ENCODE data around the gene SMURF2. TPM values are rescaled to one million over a fixed set of nuclear protein-coding genes. Genes with fewer than 3 reads are reported as not detected.

The SMURF2 gene
- total RNA-seq, 1 experiment from 2014 or later = 51.9 TPM

- DNase-seq (ENCODE audit: low spot score) = no peak
Measured at GRCh38 chr17:64503821-64504768, 158.0 kb downstream of the SMURF2 start.

GRCh38 chr17:64503341-64503740 lies 158.8 kb downstream of the SMURF2 start:
- no peak for DNase-seq (ENCODE audit: low spot score)

GRCh38 chr17:64502809-64503208 lies 159.3 kb downstream of the SMURF2 start:
- no peak for DNase-seq (ENCODE audit: low spot score)

GRCh38 chr17:64502021-64502420 lies 160.1 kb downstream of the SMURF2 start:
- no peak for DNase-seq (ENCODE audit: low spot score)

GRCh38 chr17:64500862-64501765 lies 161.0 kb downstream of the SMURF2 start:
- DNase-seq (ENCODE audit: low spot score) = no peak

- DNase-seq (ENCODE audit: low spot score) = no peak
Measured at GRCh38 chr17:64500487-64500859, 161.6 kb downstream of the SMURF2 start.

GRCh38 chr17:64499805-64500486 lies 162.2 kb downstream of the SMURF2 start:
- no peak for DNase-seq (ENCODE audit: low spot score)

GRCh38 chr17:64498308-64499203 lies 163.6 kb downstream of the SMURF2 start:
- no peak for DNase-seq (ENCODE audit: low spot score)

- no peak for DNase-seq (ENCODE audit: low spot score)
Measured at GRCh38 chr17:64497565-64498035, 164.5 kb downstream of the SMURF2 start.

GRCh38 chr17:64496786-64497564 lies 165.1 kb downstream of the SMURF2 start, which contains the start of gene POLG2:
TSS of gene POLG2 (minus strand) at chr17:64497054. CDS start at chr17:64496968, 86 bp downstream.
- peak; percentile 95 for DNase-seq (ENCODE audit: low spot score)

- DNase-seq (ENCODE audit: low spot score) = no peak
Measured at GRCh38 chr17:64496348-64496785, 165.7 kb downstream of the SMURF2 start.

Other genes with a start within 250 kb of the SMURF2 start
- gene MILR1, start 213.2 kb downstream of the SMURF2 start, total RNA-seq (2014; rRNA removed; shearing (Covaris generic)) = 20.3 and 24.8 TPM in 2 replicates
- 11.8 and 40.1 TPM in 2 replicates for gene POLG2, start 165.3 kb downstream of the SMURF2 start, total RNA-seq (2014; rRNA removed; shearing (Covaris generic))
- gene DDX5, start 156.0 kb downstream of the SMURF2 start, total RNA-seq (2014; rRNA removed; shearing (Covaris generic)) = 217 TPM in 2 replicates
- 23.3 and 24.6 TPM in 2 replicates for gene CEP95, start 155.3 kb downstream of the SMURF2 start, total RNA-seq (2014; rRNA removed; shearing (Covaris generic))

Measured in H4 (cell line).